ENCODE data around the gene TMC7. TPM values are rescaled to one million over a fixed set of nuclear protein-coding genes. Genes with fewer than 3 reads are reported as not detected.

The TMC7 gene
- total RNA-seq, 1 experiment from 2014 or later, result 5.2 TPM

DNA sequence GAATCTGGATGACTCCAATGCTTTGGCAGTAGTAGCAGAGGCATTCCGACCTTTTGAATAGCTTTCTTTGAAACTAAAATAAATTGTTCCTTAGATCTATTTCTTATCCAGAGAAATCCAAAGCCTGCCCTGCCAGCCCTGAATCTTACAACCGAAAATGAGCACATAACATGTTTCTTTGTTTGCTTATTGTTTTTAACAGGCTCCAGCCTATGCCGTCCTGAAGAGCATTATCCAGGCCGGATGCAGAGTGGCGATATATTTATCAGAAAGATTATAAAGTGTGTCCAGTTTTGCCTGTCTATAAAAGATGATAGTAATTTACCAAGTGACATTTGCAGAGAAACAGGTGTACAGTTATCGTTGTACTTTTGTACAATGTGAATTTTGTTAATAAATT, 94.1 kb downstream of the TMC7 start:
- no peaks in the 10 kb centered on the region for H4K20me1 ChIP-seq (ENCODE audit: insufficient read depth)
- no peak overlapping the region for H3K9ac ChIP-seq (ENCODE audit: low read length)
- no TSS peak for BruUV-seq (replicated peaks)
- H3K4me2 ChIP-seq (ENCODE audit: low read length), result no peak overlapping the region
- TF ChIP-seq ZNF274 (IDR thresholded peaks at IDR 0.05; ENCODE audit: low read depth, low read length), result no peak
- H3K9me2 ChIP-seq (ENCODE audit: insufficient read depth), result no peaks in the 10 kb centered on the region
- ChIA-PET CTCF (no interaction called here), POLR2A (no interaction called here), RAD21 (ENCODE audit: low non-redundant PET in 1 of 2, low total read pairs in 2 of 2, uncharacterized antibody in 2 of 2, unreplicated experiment in 2 of 2) (no interaction called here)
- no peaks in the 10 kb centered on the region for H3K27me3 ChIP-seq (ENCODE audit: insufficient read depth, low read length)
- no peaks in the 10 kb centered on the region for H3K79me2 ChIP-seq (ENCODE audit: insufficient read depth, low read length)
- H3K27ac ChIP-seq (ENCODE audit: low read depth, low read length), result no peak overlapping the region
- no peak overlapping the region for H2AFZ ChIP-seq (ENCODE audit: low read depth, low read length, poor library complexity, severe bottlenecking)
- DNase-seq (ENCODE audit: low read depth, low spot score), result no peak
- ATAC-seq, result no peak
- H3K36me3 ChIP-seq (ENCODE audit: control insufficient read depth in 1 of 2, insufficient read depth in 2 of 2, low read length in 2 of 2), result 0 out of 4 replicates have a peak, but pooled peaks cover 0 to 3% of the 10 kb centered on the region in 2 experiments
- no peaks in the 10 kb centered on the region for H3K9me3 ChIP-seq (ENCODE audit: control insufficient read depth in 1 of 2, insufficient read depth in 1 of 2, low read depth in 1 of 2, low read length in 2 of 2)
- no peak overlapping the region for H3K4me3 ChIP-seq (replicated peaks in 1 of 2; ENCODE audit: low read depth in 1 of 2, low read length in 2 of 2)
- intact Hi-C loops (cut with micrococcal nuclease), result no loop called here
- no peaks in the 10 kb centered on the region for H3K4me1 ChIP-seq (ENCODE audit: control insufficient read depth in 1 of 2, insufficient read depth in 2 of 2, low read length in 2 of 2)

DNA sequence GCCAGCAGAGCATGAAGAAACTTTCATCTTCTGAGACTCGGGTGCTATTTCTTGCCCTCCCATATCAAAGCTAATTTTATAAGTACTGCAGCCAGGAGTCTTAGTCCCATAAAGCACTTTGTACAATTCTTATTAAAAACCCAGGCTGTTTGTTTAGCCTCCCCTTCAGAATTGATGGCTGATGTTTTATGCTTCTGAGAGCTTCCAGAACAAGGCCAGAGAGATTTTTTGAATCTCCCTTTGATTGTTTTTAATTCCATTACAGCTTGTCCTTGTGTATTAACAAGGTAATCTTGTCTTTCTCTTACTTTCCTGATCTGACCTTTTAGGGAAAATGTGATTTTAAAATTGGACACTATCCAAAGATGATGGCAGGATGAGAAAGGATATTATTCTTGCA, 99.9 kb downstream of the TMC7 start:
- Histone ChIP-seq H3K9ac (ENCODE audit: low read length) (no peak overlapping the region), H3K4me2 (ENCODE audit: low read length) (no peak overlapping the region), H3K9me2 (ENCODE audit: insufficient read depth) (no peaks in the 10 kb centered on the region), H3K27ac (ENCODE audit: low read depth, low read length) (no peak overlapping the region), H2AFZ (ENCODE audit: low read depth, low read length, poor library complexity, severe bottlenecking) (no peak overlapping the region), H3K36me3 (ENCODE audit: control insufficient read depth in 1 of 2, insufficient read depth in 2 of 2, low read length in 2 of 2) (no peaks in the 10 kb centered on the region), H3K4me3 (replicated peaks in 1 of 2; ENCODE audit: low read depth in 1 of 2, low read length in 2 of 2) (no peak overlapping the region), H3K4me1 (ENCODE audit: control insufficient read depth in 1 of 2, insufficient read depth in 2 of 2, low read length in 2 of 2) (peaks cover 9 to 23% of the 10 kb centered on the region in 2 experiments), H4K20me1 (ENCODE audit: insufficient read depth) (no peaks in the 10 kb centered on the region), H3K27me3 (ENCODE audit: insufficient read depth, low read length) (no peaks in the 10 kb centered on the region), H3K9me3 (ENCODE audit: control insufficient read depth in 1 of 2, insufficient read depth in 1 of 2, low read depth in 1 of 2, low read length in 2 of 2) (no peaks in the 10 kb centered on the region), H3K79me2 (ENCODE audit: insufficient read depth, low read length) (no peaks in the 10 kb centered on the region)
- DNase-seq (ENCODE audit: low read depth, low spot score) (no peak), ATAC-seq (no peak)
- ChIA-PET POLR2A (interaction anchor here (0.9 kb wide), 1 partner anchor 55 kb away, joined by 3 read pairs; no protein-coding TSS in a partner anchor), CTCF (interaction anchor here (0.7 to 4.2 kb wide), 2 partner anchors 95 to 350 kb away, joined by 3 to 55 read pairs; no protein-coding TSS in a partner anchor), RAD21 (ENCODE audit: low non-redundant PET in 1 of 2, low total read pairs in 2 of 2, uncharacterized antibody in 2 of 2, unreplicated experiment in 2 of 2) (no interaction called here)
- BruUV-seq (replicated peaks), result no TSS peak
- intact Hi-C loops (cut with micrococcal nuclease), result loop anchor here (10.0 kb wide), 1 partner anchor 801 kb away; the partner anchor contains the start of gene GPRC5B
- TF ChIP-seq TCF7L2 (IDR thresholded peaks at IDR 0.05; ENCODE audit: borderline replicate concordance, extremely low read depth, insufficient read depth, insufficient read length), result no peak
- no peak for TF ChIP-seq EZH2 (IDR thresholded peaks at IDR 0.05)
- TF ChIP-seq YY1 (IDR thresholded peaks at IDR 0.05; ENCODE audit: extremely low read depth, insufficient replicate concordance, low read depth, low read length), result no peak
- TF ChIP-seq EGR1 (IDR thresholded peaks at IDR 0.05; ENCODE audit: low read depth), result no peak
- TF ChIP-seq, protein P1, sequence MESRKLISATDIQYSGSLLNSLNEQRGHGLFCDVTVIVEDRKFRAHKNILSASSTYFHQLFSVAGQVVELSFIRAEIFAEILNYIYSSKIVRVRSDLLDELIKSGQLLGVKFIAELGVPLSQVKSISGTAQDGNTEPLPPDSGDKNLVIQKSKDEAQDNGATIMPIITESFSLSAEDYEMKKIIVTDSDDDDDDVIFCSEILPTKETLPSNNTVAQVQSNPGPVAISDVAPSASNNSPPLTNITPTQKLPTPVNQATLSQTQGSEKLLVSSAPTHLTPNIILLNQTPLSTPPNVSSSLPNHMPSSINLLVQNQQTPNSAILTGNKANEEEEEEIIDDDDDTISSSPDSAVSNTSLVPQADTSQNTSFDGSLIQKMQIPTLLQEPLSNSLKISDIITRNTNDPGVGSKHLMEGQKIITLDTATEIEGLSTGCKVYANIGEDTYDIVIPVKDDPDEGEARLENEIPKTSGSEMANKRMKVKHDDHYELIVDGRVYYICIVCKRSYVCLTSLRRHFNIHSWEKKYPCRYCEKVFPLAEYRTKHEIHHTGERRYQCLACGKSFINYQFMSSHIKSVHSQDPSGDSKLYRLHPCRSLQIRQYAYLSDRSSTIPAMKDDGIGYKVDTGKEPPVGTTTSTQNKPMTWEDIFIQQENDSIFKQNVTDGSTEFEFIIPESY (IDR thresholded peaks at IDR 0.05; ENCODE audit: extremely low read depth, insufficient replicate concordance, low read length), result no peak
- TF ChIP-seq ZNF274 (IDR thresholded peaks at IDR 0.05; ENCODE audit: low read depth, low read length), result no peak
- no peak for TF ChIP-seq CBX3 (IDR thresholded peaks at IDR 0.05; ENCODE audit: low read depth)
